ENCODE data around the gene ARHGAP23.

ARHGAP23 gene

DNA sequence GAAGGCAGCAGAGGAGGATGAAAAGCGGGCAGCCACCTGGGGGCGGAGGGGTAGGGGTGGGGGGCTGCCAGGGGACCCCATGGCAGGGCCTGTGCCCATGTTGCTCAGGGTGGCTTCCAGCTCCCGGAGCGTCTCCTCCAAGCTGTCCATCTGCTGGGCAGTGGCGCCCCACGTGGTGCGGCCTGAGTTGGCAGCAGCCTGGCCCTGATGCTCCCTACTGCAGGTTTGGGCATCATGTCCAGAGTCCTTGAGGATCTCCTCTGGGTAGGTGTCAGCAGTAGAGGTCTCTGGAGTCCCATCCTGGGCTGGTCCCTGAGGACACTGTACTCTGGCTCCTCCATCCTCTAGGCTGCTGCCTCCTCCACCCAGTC is 116.6 kb downstream of the ARHGAP23 start:
- DNase-seq (ENCODE audit: low read depth, low spot score) = no peak

DNA sequence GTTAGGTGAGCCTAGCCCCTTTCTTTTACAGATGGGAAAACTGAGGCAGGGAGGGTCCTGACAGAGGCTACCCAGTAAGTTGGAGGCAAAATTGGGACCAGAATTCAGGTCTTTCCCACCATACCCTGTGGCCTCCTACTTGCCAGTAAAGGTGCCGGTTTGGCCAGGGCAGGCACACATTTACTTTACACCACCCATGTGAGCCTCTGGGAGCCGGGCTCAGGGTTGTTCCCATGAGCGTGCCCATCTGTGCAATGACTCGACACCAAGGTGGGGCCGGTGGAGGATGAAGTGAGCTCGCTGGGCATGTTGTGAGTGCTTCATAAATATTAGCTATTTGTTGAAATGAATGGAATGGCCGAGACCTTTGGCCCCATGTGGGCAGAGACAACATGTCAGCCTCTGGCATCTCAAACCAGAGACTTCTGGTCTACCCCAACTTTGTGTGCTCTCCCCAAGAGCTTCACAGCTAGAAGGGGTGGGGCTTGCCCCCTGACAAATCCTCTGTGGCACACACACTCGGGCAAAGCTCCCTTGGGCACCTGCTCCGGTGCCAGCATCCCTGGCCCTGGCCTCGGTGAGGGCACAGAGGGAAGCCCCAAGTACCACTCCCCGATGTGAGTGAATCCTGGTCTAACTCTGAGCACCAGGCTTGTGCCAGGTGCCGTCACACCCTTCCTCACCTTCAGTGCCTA is 117.4 kb downstream of the ARHGAP23 start:
- DNase-seq (ENCODE audit: low read depth, low spot score) = no peak

DNA sequence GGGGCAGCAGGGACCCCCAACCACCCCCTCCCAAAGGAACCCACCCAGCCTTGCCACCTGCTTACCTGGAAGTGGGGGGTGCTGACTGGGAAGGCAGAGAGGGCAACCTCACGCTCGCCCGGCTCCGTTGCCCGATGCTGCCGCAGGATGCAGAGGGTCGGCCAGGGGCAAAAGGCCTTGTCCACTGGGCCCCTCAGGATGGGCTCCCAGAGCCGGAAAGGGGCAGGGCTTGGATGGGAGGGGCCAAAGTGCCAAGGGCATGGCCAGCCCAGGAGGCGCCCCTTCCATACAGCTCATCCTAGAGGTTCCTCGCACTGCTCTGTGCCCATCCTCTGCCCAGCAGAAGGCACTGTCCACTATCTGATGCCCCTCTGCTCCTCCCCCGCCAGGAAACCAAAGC is 118.1 kb downstream of the ARHGAP23 start:
- no peak for DNase-seq (ENCODE audit: low read depth, low spot score)

- no peak for DNase-seq (ENCODE audit: low read depth, low spot score)
These were observed 119.2 kb downstream of the ARHGAP23 start for GRCh38 chr17:38547444-38547843.

- no peak for DNase-seq (ENCODE audit: low read depth, low spot score)
These were observed 121.0 kb downstream of the ARHGAP23 start for GRCh38 chr17:38549285-38549684.

DNA sequence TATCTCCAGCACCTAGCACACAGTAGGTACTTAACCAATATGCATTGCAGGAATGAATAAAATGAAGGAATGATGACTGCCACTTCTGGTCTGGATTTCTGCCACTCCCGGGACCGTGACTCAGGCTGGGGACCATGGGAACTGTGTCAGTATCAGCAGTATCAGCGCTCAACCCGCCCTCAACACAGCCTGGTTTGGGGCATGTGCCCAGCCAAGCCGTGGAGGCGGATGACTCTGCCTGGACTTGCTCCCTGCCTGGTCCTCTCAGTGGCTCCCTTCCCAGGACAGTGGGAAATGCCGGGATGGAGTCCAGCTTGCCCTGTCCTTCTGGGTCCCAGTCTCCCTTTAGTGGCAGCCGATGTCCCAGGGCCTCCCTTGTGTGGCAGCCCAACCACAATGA is 122.4 kb downstream of the ARHGAP23 start:
- DNase-seq (ENCODE audit: low read depth, low spot score) = no peak

GRCh38 chr17:38551121-38551520 is 122.9 kb downstream of the ARHGAP23 start:
- DNase-seq (ENCODE audit: low read depth, low spot score) = no peak

GRCh38 chr17:38552343-38552742 is 124.1 kb downstream of the ARHGAP23 start:
- no peak for DNase-seq (ENCODE audit: low read depth, low spot score)

DNA sequence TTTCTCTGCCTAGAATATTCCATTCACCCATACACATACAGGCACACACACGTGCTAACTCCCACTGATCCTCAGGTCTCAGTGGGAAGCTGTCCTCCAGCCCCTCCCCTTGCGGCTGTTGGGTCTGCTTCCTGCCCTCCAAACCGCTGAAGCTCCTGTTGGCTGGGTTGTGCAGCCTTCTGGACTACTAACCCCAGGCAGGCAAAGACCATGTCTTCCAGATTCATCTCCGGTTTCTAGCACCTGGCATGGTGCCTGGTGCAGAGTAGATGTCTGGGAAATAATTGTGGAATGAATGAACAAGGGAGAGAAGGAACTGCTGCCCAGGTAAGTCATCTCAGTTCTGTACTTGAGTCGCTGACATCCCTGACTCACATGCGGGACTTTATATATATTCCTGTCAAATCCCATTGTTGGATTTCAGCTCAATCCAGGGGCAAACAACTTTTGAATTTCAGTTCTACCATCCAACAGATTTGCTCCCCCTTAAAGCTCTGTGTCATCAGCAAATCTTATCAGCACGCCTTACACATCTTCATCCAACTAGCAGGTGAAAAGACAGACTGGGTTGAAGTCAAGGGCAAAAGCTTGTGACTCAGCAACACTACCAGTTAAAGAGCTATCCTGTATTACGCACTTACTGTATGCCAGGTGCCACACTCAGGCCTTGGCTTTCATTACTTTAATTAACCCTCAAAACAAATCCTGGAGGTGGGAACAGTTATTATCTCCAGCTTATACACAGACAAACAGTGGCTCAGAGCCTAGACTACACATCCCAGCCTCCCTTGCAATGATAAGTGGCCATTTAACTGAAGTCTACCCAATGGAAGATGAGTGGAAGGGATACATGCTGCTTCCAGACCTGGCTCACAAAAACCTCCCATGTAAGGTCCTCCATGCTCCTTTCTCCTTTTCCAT is 126.4 kb downstream of the ARHGAP23 start:
- no peak for DNase-seq (ENCODE audit: low read depth, low spot score)

DNA sequence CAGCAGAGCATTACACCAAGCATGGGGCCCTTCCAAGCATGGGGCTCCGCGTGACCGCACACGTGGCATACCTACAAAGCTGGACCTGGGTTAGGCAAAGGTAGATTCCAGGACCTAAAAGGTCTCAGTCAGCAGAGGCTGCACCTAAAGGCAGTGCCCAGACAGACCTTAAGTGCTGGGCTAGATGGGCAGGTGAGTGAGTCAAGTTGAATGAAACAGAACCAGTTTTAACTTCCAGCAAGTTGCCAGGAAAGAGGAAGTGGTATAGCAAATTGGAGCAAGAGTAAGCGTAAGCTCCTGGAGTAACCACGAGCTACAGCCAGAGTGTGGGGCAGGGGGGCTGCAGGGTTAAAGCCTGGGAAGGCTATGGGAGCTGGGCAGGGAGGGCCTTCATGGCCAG is 128.0 kb downstream of the ARHGAP23 start:
- DNase-seq (ENCODE audit: low read depth, low spot score) = no peak

DNA sequence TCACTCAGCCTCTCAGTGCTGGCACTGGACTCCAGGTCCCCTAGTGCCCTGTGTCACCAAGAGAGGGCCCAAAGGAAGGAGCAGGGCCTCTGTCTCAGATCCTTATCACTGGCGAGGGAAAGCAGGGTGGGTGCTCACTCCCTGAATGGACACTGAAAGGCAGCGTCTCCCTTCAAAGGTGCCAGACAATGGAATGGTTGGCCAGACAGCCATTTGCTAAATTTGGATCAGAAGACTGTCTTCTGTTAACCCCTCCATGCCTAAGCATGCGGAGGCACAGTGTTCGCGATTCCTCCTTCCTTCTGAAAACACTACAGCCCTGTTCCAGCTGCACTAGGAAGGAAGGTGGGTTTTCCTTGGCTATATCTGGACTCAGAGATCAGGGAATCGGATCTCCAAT is 129.1 kb downstream of the ARHGAP23 start:
- no peak for DNase-seq (ENCODE audit: low read depth, low spot score)

DNA sequence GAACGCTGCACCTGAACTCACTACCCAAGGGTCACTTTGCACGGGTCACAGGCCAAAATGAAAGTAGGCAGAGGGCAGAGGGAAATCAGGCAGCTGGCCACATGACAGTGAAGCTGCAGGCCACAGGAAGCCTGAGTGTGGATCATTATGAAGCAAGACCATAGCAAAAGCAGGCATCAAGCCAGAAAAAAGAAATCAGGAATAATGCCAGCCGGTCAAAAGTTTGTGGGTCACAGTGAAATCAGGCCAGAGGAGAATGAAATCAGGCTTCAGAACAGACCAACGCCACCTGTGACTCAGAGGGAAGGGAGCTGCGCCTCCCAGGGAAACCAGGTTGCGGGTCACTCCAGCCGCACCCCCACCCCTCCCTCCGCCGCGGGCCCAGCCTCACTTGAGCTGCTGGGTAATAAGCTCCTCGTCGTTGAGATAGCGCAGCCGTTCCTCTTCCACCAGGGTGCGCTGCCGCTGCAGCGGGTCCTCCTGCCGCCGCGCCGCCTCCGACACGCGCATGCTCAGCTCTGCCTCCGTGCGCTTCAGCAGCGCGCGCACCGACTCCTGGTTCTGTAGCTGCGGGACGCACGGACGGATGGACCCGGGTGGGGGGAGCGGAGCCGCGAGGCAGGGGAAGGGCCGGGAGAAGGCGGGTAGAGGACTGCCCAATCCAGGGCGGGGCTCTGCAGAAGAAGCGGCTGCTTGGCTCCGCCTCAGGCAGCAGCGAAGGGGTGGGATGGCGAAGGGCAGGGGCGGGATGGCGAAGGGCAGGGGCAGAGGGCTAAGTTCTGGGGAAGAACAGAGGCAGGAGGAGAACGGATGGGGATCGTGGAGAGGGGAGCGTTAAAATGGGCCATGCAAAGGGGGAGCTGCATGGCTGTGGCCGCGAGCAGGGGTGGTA is 129.8 kb downstream of the ARHGAP23 start:
- peak; percentile 97 for DNase-seq (ENCODE audit: low read depth, low spot score)

- no peak for DNase-seq (ENCODE audit: low read depth, low spot score)
These were observed 130.4 kb downstream of the ARHGAP23 start for GRCh38 chr17:38558728-38559050.

GRCh38 chr17:38559051-38559879 is 131.0 kb downstream of the ARHGAP23 start:
- peak; percentile 96 for DNase-seq (ENCODE audit: low read depth, low spot score)

GRCh38 chr17:38559880-38560230 is 131.6 kb downstream of the ARHGAP23 start:
- no peak for DNase-seq (ENCODE audit: low read depth, low spot score)

DNA sequence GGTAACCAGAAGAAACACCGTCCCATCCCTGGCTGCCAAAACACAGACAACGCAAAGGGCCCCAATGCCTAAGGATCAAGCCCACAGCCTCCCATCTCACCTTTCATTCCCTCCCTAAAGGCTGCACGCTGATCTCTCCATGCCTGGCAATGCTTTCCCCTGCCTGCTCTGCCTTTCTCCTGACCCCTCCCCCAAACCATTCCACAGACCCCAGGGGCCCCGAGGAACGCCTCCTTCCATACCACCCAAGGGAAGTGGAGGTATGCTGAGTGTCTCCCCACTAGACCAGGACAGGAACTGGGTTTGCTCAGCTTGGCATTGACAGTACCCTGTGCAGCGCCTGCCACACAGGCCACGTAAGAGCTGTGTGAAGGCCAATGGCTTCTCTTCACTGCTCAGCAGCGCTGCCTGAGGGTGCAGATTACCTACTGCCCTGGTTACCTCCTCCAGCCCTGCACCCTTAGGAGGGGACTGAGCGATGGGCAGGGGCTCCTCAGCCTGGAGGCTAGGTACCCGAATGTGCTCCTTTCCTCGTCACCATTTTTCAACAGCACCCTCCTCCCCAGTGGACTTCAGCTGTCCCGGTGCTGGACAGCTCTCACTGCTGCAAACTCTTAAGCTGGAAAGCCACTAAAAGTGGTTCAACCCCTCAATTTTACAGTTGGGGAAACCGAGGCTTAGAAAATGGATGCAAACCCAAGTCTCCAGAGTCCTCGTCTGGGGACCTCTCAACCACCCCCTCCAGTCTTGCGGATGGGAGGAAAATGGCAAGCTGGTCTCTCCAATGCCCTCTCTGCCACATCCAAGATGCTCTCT is 132.4 kb downstream of the ARHGAP23 start:
- DNase-seq (ENCODE audit: low read depth, low spot score) = peak; percentile 64

DNA sequence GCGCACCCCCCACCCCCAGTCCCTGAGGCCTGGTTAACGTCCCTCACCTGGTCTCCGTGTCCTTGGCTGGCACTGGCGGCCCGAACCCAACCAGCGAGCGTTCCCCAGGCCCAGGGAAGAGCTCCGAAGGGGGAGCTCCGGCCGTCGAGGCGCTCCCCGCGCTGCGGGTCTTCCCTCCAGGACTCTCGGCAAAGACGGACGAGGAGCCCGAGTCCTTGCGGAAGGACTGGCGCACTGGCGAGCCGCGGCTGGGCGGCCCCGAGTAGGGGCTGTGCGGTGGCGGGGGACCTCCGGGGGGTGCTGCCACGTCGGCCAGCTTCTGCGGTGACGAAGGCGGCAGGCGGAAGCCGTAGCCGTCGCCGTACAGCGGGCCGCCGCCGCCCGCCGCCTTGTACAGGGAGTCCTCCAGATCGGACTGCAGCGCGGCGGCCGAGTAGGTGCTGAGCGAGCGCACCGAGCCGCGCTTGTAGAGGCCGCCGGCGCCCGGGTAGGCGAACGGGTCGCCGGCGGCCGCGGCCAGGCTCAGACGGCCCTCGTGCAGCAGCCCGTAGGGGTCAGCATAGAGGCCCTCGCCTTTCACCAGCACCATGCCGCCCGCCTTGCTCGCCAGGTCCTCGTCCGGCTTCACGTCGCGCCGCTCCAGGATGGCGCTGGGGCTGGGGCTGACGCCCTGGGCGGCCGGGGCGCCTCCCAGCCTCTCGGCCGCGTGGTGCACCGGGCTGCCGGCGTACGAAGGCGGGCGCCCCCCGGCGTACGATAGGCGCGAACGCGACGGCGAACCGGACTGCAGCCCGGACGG is 133.4 kb downstream of the ARHGAP23 start:
- peak; percentile 75 for DNase-seq (ENCODE audit: low read depth, low spot score)
